ENCODE data around the gene SSBP3. TPM values are rescaled to one million over a fixed set of nuclear protein-coding genes. Genes with fewer than 3 reads are reported as not detected.

Gene SSBP3
- total RNA-seq, 1 experiment from 2014 or later = 115 TPM

GRCh38 chr1:54371942-54372275, 34.3 kb downstream of the SSBP3 start:
- H3K27ac Mint-ChIP-seq = peak overlapping the region; percentile 19
- peaks cover 19% of the 10 kb centered on the region for H3K36me3 Mint-ChIP-seq
- ATAC-seq = no peak

GRCh38 chr1:54371038-54371941, 34.9 kb downstream of the SSBP3 start:
- POLR2A ChIA-PET = interaction anchor here (1.1 kb wide), 1 partner anchor 47 kb away, joined by 4 read pairs; no protein-coding TSS in a partner anchor
- H3K4me1 Mint-ChIP-seq = peaks cover 85% of the 10 kb centered on the region

More at GRCh38 chr1:54371942-54372275, 34.3 kb downstream of the SSBP3 start:
- Mint-ChIP-seq H3K4me3 (no peak overlapping the region), H3K4me1 (peaks cover 88% of the 10 kb centered on the region), H3K27me3 (ENCODE audit: low read depth) (no peaks in the 10 kb centered on the region), H3K9me3 (no peaks in the 10 kb centered on the region)
- ChIA-PET POLR2A (interaction anchor here (1.1 kb wide), 1 partner anchor 48 kb away, joined by 4 read pairs; no protein-coding TSS in a partner anchor), CTCF (no interaction called here)
- no peak for DNase-seq (ENCODE audit: low spot score)
- no peak for TF ChIP-seq ZNF232 (CRISPR knock-in tag; IDR thresholded peaks at IDR 0.05)
- no peak for TF ChIP-seq SP1 (CRISPR knock-in tag; conservative IDR thresholded peaks at IDR 0.05)
- TF ChIP-seq IRF2 (CRISPR knock-in tag; IDR thresholded peaks at IDR 0.05; ENCODE audit: borderline replicate concordance, low read depth) = no peak
- TF ChIP-seq ZNF317 (CRISPR knock-in tag; IDR thresholded peaks at IDR 0.05; ENCODE audit: borderline replicate concordance, low read depth) = no peak

More at GRCh38 chr1:54371038-54371941, 34.9 kb downstream of the SSBP3 start:
- no peaks in the 10 kb centered on the region for H3K9me3 Mint-ChIP-seq
- H3K27ac Mint-ChIP-seq = peak overlapping the region; percentile 34
- H3K27me3 Mint-ChIP-seq (ENCODE audit: low read depth) = no peaks in the 10 kb centered on the region
- H3K4me3 Mint-ChIP-seq = no peak overlapping the region
- no peak for ATAC-seq
- CTCF ChIA-PET = no interaction called here
- H3K36me3 Mint-ChIP-seq = peaks cover 19% of the 10 kb centered on the region
- no peak for TF ChIP-seq ZNF317 (CRISPR knock-in tag; IDR thresholded peaks at IDR 0.05; ENCODE audit: borderline replicate concordance, low read depth)
- TF ChIP-seq HMGA2 (CRISPR knock-in tag; IDR thresholded peaks at IDR 0.05) = no peak
- no peak for TF ChIP-seq HMGXB4 (CRISPR knock-in tag; IDR thresholded peaks at IDR 0.05)
- no peak for TF ChIP-seq USF1 (CRISPR knock-in tag; IDR thresholded peaks at IDR 0.05)
- no peak for TF ChIP-seq OVOL2 (CRISPR knock-in tag; IDR thresholded peaks at IDR 0.05; ENCODE audit: borderline replicate concordance)
- no peak for TF ChIP-seq ZNF281 (CRISPR knock-in tag; IDR thresholded peaks at IDR 0.05)
- TF ChIP-seq ATF3 (CRISPR knock-in tag; conservative IDR thresholded peaks at IDR 0.05) = no peak
- no peak for DNase-seq (ENCODE audit: low spot score)

Data from WTC11 (cell line).